SK-N-SH (cell line): ENCODE data around the gene C1orf159. TPM values are rescaled to one million over a fixed set of nuclear protein-coding genes. Genes with fewer than 3 reads are reported as not detected.

Experiments used
- CTCF ChIA-PET: fragments of 300-600, 350-600 bp; formaldehyde crosslinking; extraction: SDS; loops from one replicate; lab custom pipeline; 2021; lab: Yijun Ruan, JAX
- POLR2A ChIA-PET: fragments of 350-600 bp; sonication (Branson Sonifier 250); formaldehyde crosslinking; extraction: SDS; loops from one replicate; lab custom pipeline; 2020; ENCODE audit warnings: antibody characterized with exemption, inconsistent platforms; lab: Yijun Ruan, JAX
- DNase-seq: peaks from one replicate; pipeline ENCODE4 v3.0.0; 2012
- H2AFZ ChIP-seq: fragments of 200-600 bp; sonication (generic); 2 replicates; pipeline ENCODE4 v1.8.1; 2016; ENCODE audit warnings: antibody characterized with exemption, mild to moderate bottlenecking, low read depth
- H3F3A ChIP-seq: fragments of 200-600 bp; sonication (generic); replicated peaks from 2 replicates; pipeline ENCODE3; 2016; ENCODE audit warnings: antibody characterized with exemption, mild to moderate bottlenecking; ENCODE audit not compliant: insufficient read depth
- H3K27ac ChIP-seq, 2 experiments: fragments of 200-500 bp in 1 of 2; fragments of 200-600 bp in 1 of 2; sonication (Bioruptor generic) in 1 of 2; sonication (generic), shearing (Covaris generic) in 1 of 2; 2 replicates each; pipeline versions ENCODE4 v1.5.1 to v1.6.1; 2014 to 2016; ENCODE audit warnings: low read depth in 2 of 2, inconsistent platforms in 1 of 2, low read length in 1 of 2, mild to moderate bottlenecking in 1 of 2, mixed read lengths in 1 of 2
- H3K27me3 ChIP-seq: fragments of 200-600 bp; sonication (generic), shearing (Covaris generic); 2 replicates; pipeline ENCODE4 v1.6.1; 2016; ENCODE audit warnings: mixed run types; ENCODE audit not compliant: insufficient read depth
- H3K36me3 ChIP-seq, 2 experiments: fragments of 200-500 bp in 1 of 2; fragments of 200-600 bp in 1 of 2; sonication (Bioruptor generic) in 1 of 2; sonication (generic) in 1 of 2; replicated peaks in 1 of 2; 2 replicates each; pipeline versions ENCODE3 to v1.5.1; 2014 to 2016; ENCODE audit warnings: low read length in 1 of 2, mild to moderate bottlenecking in 1 of 2; ENCODE audit not compliant: insufficient read depth in 2 of 2, control insufficient read depth in 1 of 2
- H3K4me1 ChIP-seq, 2 experiments: fragments of 200-500 bp in 1 of 2; fragments of 200-600 bp in 1 of 2; sonication (Bioruptor generic) in 1 of 2; sonication (generic), shearing (Covaris generic) in 1 of 2; 2 replicates each; pipeline versions ENCODE4 v1.5.1 to v1.6.1; 2014 to 2016; ENCODE audit warnings: low read depth in 1 of 2, low read length in 1 of 2, mixed run types in 1 of 2; ENCODE audit not compliant: insufficient read depth in 2 of 2, control insufficient read depth in 1 of 2
- H3K4me2 ChIP-seq: fragments of 200-600 bp; sonication (generic), shearing (Covaris generic); 2 replicates; pipeline ENCODE4 v1.6.1; 2017; ENCODE audit warnings: mixed run types
- H3K4me3 ChIP-seq, 2 experiments: fragments of 200-500 bp in 1 of 2; fragments of 200-600 bp in 1 of 2; sonication (Bioruptor generic) in 1 of 2; sonication (generic), shearing (Covaris generic) in 1 of 2; 2 replicates each; pipeline versions ENCODE4 v1.5.1 to v1.8.1; 2014 to 2016; ENCODE audit warnings: low read depth in 2 of 2, inconsistent platforms in 1 of 2, low read length in 1 of 2, mild to moderate bottlenecking in 1 of 2, mixed read lengths in 1 of 2, moderate library complexity in 1 of 2
- H3K79me2 ChIP-seq: fragments of 200-600 bp; sonication (generic); 2 replicates; pipeline ENCODE4 v1.8.1; 2017; ENCODE audit warnings: mild to moderate bottlenecking; ENCODE audit not compliant: insufficient read depth
- H3K9ac ChIP-seq: fragments of 200-600 bp; sonication (generic); 2 replicates; pipeline ENCODE4 v1.6.1; 2017; ENCODE audit warnings: mixed run types
- H3K9me2 ChIP-seq: fragments of 200-600 bp; sonication (generic); 2 replicates; pipeline ENCODE4 v1.6.1; 2017; ENCODE audit warnings: mixed run types
- H3K9me3 ChIP-seq: fragments of 200-600 bp; sonication (generic); 2 replicates; pipeline ENCODE4 v1.6.1; 2017; ENCODE audit warnings: mixed run types, mild to moderate bottlenecking, moderate library complexity
- H4K20me1 ChIP-seq: fragments of 200-600 bp; sonication (generic); 2 replicates; pipeline ENCODE4 v1.6.1; 2017; ENCODE audit warnings: mild to moderate bottlenecking, mixed run types; ENCODE audit not compliant: insufficient read depth
- CHD2 ChIP-seq: fragments of 150-350 bp; IDR thresholded peaks from 2 replicates; pipeline ENCODE4 v1.6.1; 2018; ENCODE audit warnings: low read length; ENCODE audit not compliant: partially characterized antibody
- ELF1 ChIP-seq: IDR thresholded peaks from 2 replicates; pipeline ENCODE4 v1.4.0; 2012
- EZH2phosphoT487 ChIP-seq: fragments of 200-600 bp; sonication (generic); IDR thresholded peaks from 2 replicates; pipeline ENCODE4 v1.6.1; 2017; ENCODE audit warnings: low read depth, mixed run types, mild to moderate bottlenecking, antibody characterized with exemption, moderate library complexity, borderline replicate concordance
- FOSL2 ChIP-seq: IDR thresholded peaks from 2 replicates; pipeline ENCODE4 v1.4.0; 2012; ENCODE audit warnings: low read depth, mild to moderate bottlenecking, moderate library complexity, borderline replicate concordance
- FOXM1 ChIP-seq: IDR thresholded peaks from 2 replicates; pipeline ENCODE4 v1.4.0; 2012; ENCODE audit warnings: low read depth, mild to moderate bottlenecking
- GATA2 ChIP-seq: sonication (generic); formaldehyde crosslinking; IDR thresholded peaks from 2 replicates; pipeline ENCODE4 v1.5.0; 2020; ENCODE audit warnings: mild to moderate bottlenecking, missing genetic modification reagents
- IRF3 ChIP-seq: fragments of 150-350 bp; IDR thresholded peaks from 2 replicates; pipeline ENCODE4 v1.6.1; 2016; ENCODE audit warnings: mild to moderate bottlenecking, low read depth, low read length
- JUND ChIP-seq: IDR thresholded peaks from 2 replicates; pipeline ENCODE4 v1.4.0; 2012
- MEF2A ChIP-seq: IDR thresholded peaks from 2 replicates; pipeline ENCODE4 v1.4.0; 2012; ENCODE audit warnings: low read depth, borderline replicate concordance
- MXI1 ChIP-seq: IDR thresholded peaks from 2 replicates; pipeline ENCODE4 v1.6.1; 2012; ENCODE audit warnings: mild to moderate bottlenecking, low read depth, low read length, improper control_type of control experiment
- NFIC ChIP-seq: IDR thresholded peaks from 2 replicates; pipeline ENCODE4 v1.4.0; 2012; ENCODE audit warnings: borderline replicate concordance
- NRF1 ChIP-seq: IDR thresholded peaks from 2 replicates; pipeline ENCODE4 v1.6.1; 2012; ENCODE audit warnings: low read depth, mild to moderate bottlenecking, low read length
- POLR2AphosphoS5 ChIP-seq: IDR thresholded peaks from 2 replicates; pipeline ENCODE4 v1.6.1; 2012; ENCODE audit warnings: low read depth, low read length
- RAD21 ChIP-seq: IDR thresholded peaks from 2 replicates; pipeline ENCODE4 v1.6.1; 2012; ENCODE audit warnings: mild to moderate bottlenecking, low read length
- RCOR1 ChIP-seq: fragments of 150-350 bp; IDR thresholded peaks from 2 replicates; pipeline ENCODE4 v1.6.1; 2017; ENCODE audit warnings: antibody characterized with exemption, low read length
- RFX5 ChIP-seq: IDR thresholded peaks from 2 replicates; pipeline ENCODE4 v1.6.1; 2012; ENCODE audit warnings: mild to moderate bottlenecking, improper control_type of control experiment, low read length
- RXRA ChIP-seq: IDR thresholded peaks from 2 replicates; pipeline ENCODE4 v1.4.0; 2012; ENCODE audit warnings: low read depth, mild to moderate bottlenecking, borderline replicate concordance
- SMC3 ChIP-seq: IDR thresholded peaks from 2 replicates; pipeline ENCODE4 v1.6.1; 2012; ENCODE audit warnings: low read depth, low read length, improper control_type of control experiment
- TAF1 ChIP-seq: IDR thresholded peaks from 2 replicates; pipeline ENCODE4 v1.6.1; 2012; ENCODE audit warnings: low read depth, mild to moderate bottlenecking, low read length, moderate library complexity, borderline replicate concordance
- TCF12 ChIP-seq: IDR thresholded peaks from 2 replicates; pipeline ENCODE4 v1.4.0; 2012
- TEAD4 ChIP-seq: IDR thresholded peaks from 2 replicates; pipeline ENCODE4 v1.4.0; 2012; ENCODE audit warnings: mild to moderate bottlenecking, borderline replicate concordance; ENCODE audit not compliant: insufficient read depth
- ZBTB33 ChIP-seq: IDR thresholded peaks from 2 replicates; pipeline ENCODE4 v1.4.0; 2012; ENCODE audit warnings: low read depth, borderline replicate concordance
- WGBS: methylation state at CpG from one replicate; pipeline ENCODE4 v1.1.6; 2017; ENCODE audit warnings: low lambda C conversion rate; 5-methylcytosine and 5-hydroxymethylcytosine counted together
- polyA plus RNA-seq, 3 experiments: library from polyadenylated mRNA; depleted of rRNA; stranded (reverse); fragments of >200 nt; gene quantifications; 2 replicates each; pipeline ENCODE4 v1.2.3, GENCODE V29; 2012
- TF ChIP-seq, protein P1 (sequence below): IDR thresholded peaks from 2 replicates; pipeline ENCODE4 v1.4.0; 2012; ENCODE audit warnings: low read depth

Gene C1orf159
- polyA plus RNA-seq, 1 of the 3 experiments (the other 2 are of a cell fraction): 10.2 TPM

GRCh38 chr1:1111516-1112236 is 4.2 kb downstream of the C1orf159 start (continued):
- TF ChIP-seq TEAD4 (no peak), ELF1 (no peak), ZBTB33 (no peak)
- TF ChIP-seq, protein P1, sequence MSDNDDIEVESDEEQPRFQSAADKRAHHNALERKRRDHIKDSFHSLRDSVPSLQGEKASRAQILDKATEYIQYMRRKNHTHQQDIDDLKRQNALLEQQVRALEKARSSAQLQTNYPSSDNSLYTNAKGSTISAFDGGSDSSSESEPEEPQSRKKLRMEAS: no peak

GRCh38 chr1:1110561-1110971 is 5.3 kb downstream of the C1orf159 start:
- CTCF ChIA-PET: interaction anchor here (1.6 kb wide), 1 partner anchor 26 kb away, joined by 4 read pairs; no protein-coding TSS in a partner anchor
- POLR2A ChIA-PET: no interaction called here
- no peak overlapping the region for H3K4me2 ChIP-seq
- H3K9me2 ChIP-seq: no peaks in the 10 kb centered on the region
- H3K27me3 ChIP-seq: no peaks in the 10 kb centered on the region
- H3K4me1 ChIP-seq: peaks cover 0 to 8% of the 10 kb centered on the region in 2 experiments; a peak in 1 of 4 replicates
- H3K9ac ChIP-seq: no peak overlapping the region
- no peak overlapping the region for H3K4me3 ChIP-seq
- WGBS: 90% methylated on average over 27 of the region's 29 CpGs
- TF ChIP-seq TCF12 (no peak), NRF1 (no peak), EZH2phosphoT487 (no peak), RXRA (no peak), SMC3 (no peak), MXI1 (no peak), CHD2 (no peak), POLR2AphosphoS5 (no peak), RCOR1 (no peak), TAF1 (no peak), MEF2A (no peak), RAD21 (no peak), GATA2 (CRISPR knock-in tag) (no peak), NFIC (no peak), RFX5 (no peak), IRF3 (no peak), JUND (no peak), FOSL2 (no peak), FOXM1 (no peak)
- H3F3A ChIP-seq: no peaks in the 10 kb centered on the region
- no peak overlapping the region for H2AFZ ChIP-seq
- H3K79me2 ChIP-seq: peaks cover 24% of the 10 kb centered on the region
- DNase-seq: no peak
- H3K27ac ChIP-seq: no peak overlapping the region
- no peaks in the 10 kb centered on the region for H3K9me3 ChIP-seq
- H4K20me1 ChIP-seq: no peaks in the 10 kb centered on the region
- no peaks in the 10 kb centered on the region for H3K36me3 ChIP-seq
